Measurements from ENCODE around the gene RNASE1.

The RNASE1 gene

GRCh38 chr14:20791187-20791586 is 11.5 kb downstream of the RNASE1 start:
- H4K12ac ChIP-seq (ENCODE audit: low read depth, low read length), result no peak overlapping the region
- H3K14ac ChIP-seq (ENCODE audit: low read length), result no peak overlapping the region
- no peak overlapping the region for H4K8ac ChIP-seq (ENCODE audit: low read depth, low read length)
- no peaks in the 10 kb centered on the region for H3K79me2 ChIP-seq (ENCODE audit: control insufficient read depth, insufficient read depth, low read length, poor library complexity)
- peaks cover 5% of the 10 kb centered on the region for H3K79me1 ChIP-seq (ENCODE audit: low read length)
- H2BK12ac ChIP-seq (ENCODE audit: low read length), result no peak overlapping the region
- H2BK120ac ChIP-seq (ENCODE audit: insufficient read depth, low read length, poor library complexity), result no peak overlapping the region
- H3K9ac ChIP-seq (ENCODE audit: low read length), result no peak overlapping the region
- H3K4me3 ChIP-seq (ENCODE audit: low read depth, low read length), result no peak overlapping the region
- no peak overlapping the region for H4K91ac ChIP-seq (ENCODE audit: low read depth, low read length)
- peaks cover 2 to 7% of the 10 kb centered on the region in 2 experiments for H3K4me1 ChIP-seq (ENCODE audit: control insufficient read depth in 1 of 2, insufficient read depth in 2 of 2, low read length in 2 of 2)
- WGBS (ENCODE audit: extremely low coverage, insufficient coverage, insufficient read length), result no CpG with 5 or more reads among the region's 7 CpGs
- H2AK5ac ChIP-seq (ENCODE audit: low read length), result no peak overlapping the region
- no peaks in the 10 kb centered on the region for H3K36me3 ChIP-seq (ENCODE audit: control insufficient read depth in 1 of 2, insufficient read depth in 2 of 2, low read length in 2 of 2)
- no peak overlapping the region for H2AFZ ChIP-seq (ENCODE audit: insufficient read depth, low read length, poor library complexity)
- H3K27me3 ChIP-seq (ENCODE audit: insufficient read depth, low read length), result no peaks in the 10 kb centered on the region
- H2BK5ac ChIP-seq (ENCODE audit: low read depth, low read length, poor library complexity), result no peak overlapping the region
- H3K27ac ChIP-seq (ENCODE audit: low read depth, low read length), result no peak overlapping the region
- no peak overlapping the region for H3K18ac ChIP-seq (ENCODE audit: low read length)
- H3K23ac ChIP-seq (ENCODE audit: low read length), result no peak overlapping the region
- no peak overlapping the region for H3K4me2 ChIP-seq (ENCODE audit: low read length)
- H3K4ac ChIP-seq (ENCODE audit: low read depth, low read length), result no peak overlapping the region
- DNase-seq, result no peak
- no peaks in the 10 kb centered on the region for H3K9me3 ChIP-seq (ENCODE audit: insufficient read depth, low read depth, low read length)

- H3K14ac ChIP-seq (ENCODE audit: low read length), result no peak overlapping the region
- H3K18ac ChIP-seq (ENCODE audit: low read length), result peak overlapping the region; percentile 75
- no peak overlapping the region for H3K27ac ChIP-seq (ENCODE audit: low read depth, low read length)
- H4K12ac ChIP-seq (ENCODE audit: low read depth, low read length), result no peak overlapping the region
- H3K79me1 ChIP-seq (ENCODE audit: low read length), result peaks cover 5% of the 10 kb centered on the region
- WGBS (ENCODE audit: extremely low coverage, insufficient coverage, insufficient read length), result no CpG with 5 or more reads among the region's 13 CpGs
- no peak overlapping the region for H3K4me3 ChIP-seq (ENCODE audit: low read depth, low read length)
- no peak overlapping the region for H2BK5ac ChIP-seq (ENCODE audit: low read depth, low read length, poor library complexity)
- H3K4me1 ChIP-seq (ENCODE audit: control insufficient read depth in 1 of 2, insufficient read depth in 2 of 2, low read length in 2 of 2), result peaks cover 2 to 7% of the 10 kb centered on the region in 2 experiments
- H2AK5ac ChIP-seq (ENCODE audit: low read length), result peak overlapping the region; percentile 30
- H3K79me2 ChIP-seq (ENCODE audit: control insufficient read depth, insufficient read depth, low read length, poor library complexity), result no peaks in the 10 kb centered on the region
- no peak overlapping the region for H3K4ac ChIP-seq (ENCODE audit: low read depth, low read length)
- peak overlapping the region; percentile 39 for H4K91ac ChIP-seq (ENCODE audit: low read depth, low read length)
- peak overlapping the region; percentile 72 for H2BK120ac ChIP-seq (ENCODE audit: insufficient read depth, low read length, poor library complexity)
- H3K23ac ChIP-seq (ENCODE audit: low read length), result no peak overlapping the region
- H3K9ac ChIP-seq (ENCODE audit: low read length), result no peak overlapping the region
- H3K4me2 ChIP-seq (ENCODE audit: low read length), result no peak overlapping the region
- H3K9me3 ChIP-seq (ENCODE audit: insufficient read depth, low read depth, low read length), result no peaks in the 10 kb centered on the region
- no peaks in the 10 kb centered on the region for H3K36me3 ChIP-seq (ENCODE audit: control insufficient read depth in 1 of 2, insufficient read depth in 2 of 2, low read length in 2 of 2)
- no peak overlapping the region for H2AFZ ChIP-seq (ENCODE audit: insufficient read depth, low read length, poor library complexity)
- peak overlapping the region; percentile 54 for H2BK12ac ChIP-seq (ENCODE audit: low read length)
- H4K8ac ChIP-seq (ENCODE audit: low read depth, low read length), result no peak overlapping the region
- DNase-seq, result no peak
- H3K27me3 ChIP-seq (ENCODE audit: insufficient read depth, low read length), result no peaks in the 10 kb centered on the region
Measured at GRCh38 chr14:20790464-20791116, 12.1 kb downstream of the RNASE1 start.

- Histone ChIP-seq H3K4ac (ENCODE audit: low read depth, low read length) (no peak overlapping the region), H3K27ac (ENCODE audit: low read depth, low read length) (no peak overlapping the region), H3K79me2 (ENCODE audit: control insufficient read depth, insufficient read depth, low read length, poor library complexity) (no peaks in the 10 kb centered on the region), H4K12ac (ENCODE audit: low read depth, low read length) (no peak overlapping the region), H3K36me3 (ENCODE audit: control insufficient read depth in 1 of 2, insufficient read depth in 2 of 2, low read length in 2 of 2) (no peaks in the 10 kb centered on the region), H4K8ac (ENCODE audit: low read depth, low read length) (no peak overlapping the region), H2BK5ac (ENCODE audit: low read depth, low read length, poor library complexity) (no peak overlapping the region), H2AK5ac (ENCODE audit: low read length) (no peak overlapping the region), H2AFZ (ENCODE audit: insufficient read depth, low read length, poor library complexity) (no peak overlapping the region), H3K23ac (ENCODE audit: low read length) (no peak overlapping the region), H3K4me1 (ENCODE audit: control insufficient read depth in 1 of 2, insufficient read depth in 2 of 2, low read length in 2 of 2) (peaks cover 2 to 7% of the 10 kb centered on the region in 2 experiments), H3K9me3 (ENCODE audit: insufficient read depth, low read depth, low read length) (no peaks in the 10 kb centered on the region), H4K91ac (ENCODE audit: low read depth, low read length) (no peak overlapping the region), H3K27me3 (ENCODE audit: insufficient read depth, low read length) (no peaks in the 10 kb centered on the region), H3K4me3 (ENCODE audit: low read depth, low read length) (no peak overlapping the region), H2BK120ac (ENCODE audit: insufficient read depth, low read length, poor library complexity) (no peak overlapping the region), H3K9ac (ENCODE audit: low read length) (no peak overlapping the region), H3K4me2 (ENCODE audit: low read length) (no peak overlapping the region), H3K14ac (ENCODE audit: low read length) (no peak overlapping the region), H2BK12ac (ENCODE audit: low read length) (no peak overlapping the region), H3K18ac (ENCODE audit: low read length) (no peak overlapping the region), H3K79me1 (ENCODE audit: low read length) (peaks cover 5% of the 10 kb centered on the region)
- no peak for DNase-seq
- no CpG with 5 or more reads among the region's 3 CpGs for WGBS (ENCODE audit: extremely low coverage, insufficient coverage, insufficient read length)
Measured at GRCh38 chr14:20789230-20789813, 13.3 kb downstream of the RNASE1 start.

- no peak overlapping the region for H3K4me2 ChIP-seq (ENCODE audit: low read length)
- no peaks in the 10 kb centered on the region for H3K9me3 ChIP-seq (ENCODE audit: insufficient read depth, low read depth, low read length)
- H4K91ac ChIP-seq (ENCODE audit: low read depth, low read length), result no peak overlapping the region
- H3K27me3 ChIP-seq (ENCODE audit: insufficient read depth, low read length), result no peaks in the 10 kb centered on the region
- no peak for DNase-seq
- no peak overlapping the region for H3K4ac ChIP-seq (ENCODE audit: low read depth, low read length)
- no peak overlapping the region for H2AK5ac ChIP-seq (ENCODE audit: low read length)
- H3K14ac ChIP-seq (ENCODE audit: low read length), result no peak overlapping the region
- H3K27ac ChIP-seq (ENCODE audit: low read depth, low read length), result no peak overlapping the region
- H3K79me2 ChIP-seq (ENCODE audit: control insufficient read depth, insufficient read depth, low read length, poor library complexity), result no peaks in the 10 kb centered on the region
- H2BK12ac ChIP-seq (ENCODE audit: low read length), result no peak overlapping the region
- H3K9ac ChIP-seq (ENCODE audit: low read length), result no peak overlapping the region
- no peak overlapping the region for H2BK5ac ChIP-seq (ENCODE audit: low read depth, low read length, poor library complexity)
- H4K12ac ChIP-seq (ENCODE audit: low read depth, low read length), result no peak overlapping the region
- H3K23ac ChIP-seq (ENCODE audit: low read length), result no peak overlapping the region
- H3K18ac ChIP-seq (ENCODE audit: low read length), result no peak overlapping the region
- peaks cover 7 to 12% of the 10 kb centered on the region in 2 experiments for H3K4me1 ChIP-seq (ENCODE audit: control insufficient read depth in 1 of 2, insufficient read depth in 2 of 2, low read length in 2 of 2)
- WGBS (ENCODE audit: extremely low coverage, insufficient coverage, insufficient read length), result no CpG with 5 or more reads among the region's 4 CpGs
- no peak overlapping the region for H4K8ac ChIP-seq (ENCODE audit: low read depth, low read length)
- peaks cover 8% of the 10 kb centered on the region for H3K79me1 ChIP-seq (ENCODE audit: low read length)
- no peak overlapping the region for H3K4me3 ChIP-seq (ENCODE audit: low read depth, low read length)
- H2BK120ac ChIP-seq (ENCODE audit: insufficient read depth, low read length, poor library complexity), result no peak overlapping the region
- no peak overlapping the region for H2AFZ ChIP-seq (ENCODE audit: insufficient read depth, low read length, poor library complexity)
- H3K36me3 ChIP-seq (ENCODE audit: control insufficient read depth in 1 of 2, insufficient read depth in 2 of 2, low read length in 2 of 2), result no peaks in the 10 kb centered on the region
Measured at GRCh38 chr14:20787025-20787424, 15.6 kb downstream of the RNASE1 start.

Measured in trophoblast cell (in vitro differentiated cells and primary cell).